LNCAP (cell line): ENCODE measurements around the gene COL12A1.

Experiments used
- TF ChIP-seq, protein P1 (sequence below): fragments of 450-650 bp; IDR thresholded peaks from 2 replicates; pipeline ENCODE4 v1.5.1; 2017; ENCODE audit warnings: mild to moderate bottlenecking

The COL12A1 gene

DNA sequence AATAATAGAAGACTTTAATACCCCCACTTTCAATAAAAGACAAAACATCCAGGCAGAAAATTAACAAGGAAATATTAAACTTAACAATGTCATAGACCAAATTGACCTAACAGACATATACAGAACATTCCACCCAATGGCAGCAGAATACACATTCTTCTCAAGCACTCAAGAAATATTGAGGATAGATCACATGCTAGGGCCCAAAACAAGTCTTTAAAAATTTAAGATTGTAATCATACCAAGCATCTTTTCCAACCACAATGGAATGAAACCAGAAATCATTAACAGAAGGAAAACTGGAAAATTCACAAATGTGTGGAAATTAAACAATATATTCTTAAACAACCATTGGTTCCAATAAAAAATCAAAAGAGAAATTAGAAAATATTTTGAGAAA, 161.0 kb downstream of the COL12A1 start:
- TF ChIP-seq, protein P1, sequence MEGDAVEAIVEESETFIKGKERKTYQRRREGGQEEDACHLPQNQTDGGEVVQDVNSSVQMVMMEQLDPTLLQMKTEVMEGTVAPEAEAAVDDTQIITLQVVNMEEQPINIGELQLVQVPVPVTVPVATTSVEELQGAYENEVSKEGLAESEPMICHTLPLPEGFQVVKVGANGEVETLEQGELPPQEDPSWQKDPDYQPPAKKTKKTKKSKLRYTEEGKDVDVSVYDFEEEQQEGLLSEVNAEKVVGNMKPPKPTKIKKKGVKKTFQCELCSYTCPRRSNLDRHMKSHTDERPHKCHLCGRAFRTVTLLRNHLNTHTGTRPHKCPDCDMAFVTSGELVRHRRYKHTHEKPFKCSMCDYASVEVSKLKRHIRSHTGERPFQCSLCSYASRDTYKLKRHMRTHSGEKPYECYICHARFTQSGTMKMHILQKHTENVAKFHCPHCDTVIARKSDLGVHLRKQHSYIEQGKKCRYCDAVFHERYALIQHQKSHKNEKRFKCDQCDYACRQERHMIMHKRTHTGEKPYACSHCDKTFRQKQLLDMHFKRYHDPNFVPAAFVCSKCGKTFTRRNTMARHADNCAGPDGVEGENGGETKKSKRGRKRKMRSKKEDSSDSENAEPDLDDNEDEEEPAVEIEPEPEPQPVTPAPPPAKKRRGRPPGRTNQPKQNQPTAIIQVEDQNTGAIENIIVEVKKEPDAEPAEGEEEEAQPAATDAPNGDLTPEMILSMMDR: no peak

DNA sequence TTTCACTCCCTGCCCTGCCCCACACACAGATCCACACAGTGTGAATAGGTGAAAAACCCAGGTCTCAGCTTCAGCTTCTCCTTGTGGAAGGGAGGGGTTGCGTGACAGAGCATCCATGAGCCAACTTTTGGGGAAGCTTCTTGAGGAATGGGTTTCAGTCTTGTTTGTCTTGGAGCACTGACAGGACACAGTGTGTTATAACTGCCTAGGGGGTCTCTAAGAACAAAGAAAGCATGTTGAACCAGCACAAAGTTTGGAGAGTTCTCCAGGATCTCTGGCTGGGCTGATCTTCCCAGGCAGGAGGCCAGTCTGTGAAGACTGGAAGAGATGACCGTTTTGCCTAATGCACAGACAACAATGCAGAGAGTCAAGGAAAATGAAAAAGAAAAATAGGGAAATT, 164.5 kb downstream of the COL12A1 start:
- TF ChIP-seq, protein P1: no peak
